Left forelimb (tissue), 1 donor: ENCODE results near the gene INTS3.
"Not testable (repeated sequence)": the region's sequence is repeated elsewhere in the genome, so short reads cannot be mapped to it uniquely, and the experiment has no call there.

Experiments
- DNase-seq: peaks from one replicate; pipeline ENCODE4 v3.0.0-alpha.2; 2018; ENCODE audit warnings: low spot score

Gene INTS3

DNA sequence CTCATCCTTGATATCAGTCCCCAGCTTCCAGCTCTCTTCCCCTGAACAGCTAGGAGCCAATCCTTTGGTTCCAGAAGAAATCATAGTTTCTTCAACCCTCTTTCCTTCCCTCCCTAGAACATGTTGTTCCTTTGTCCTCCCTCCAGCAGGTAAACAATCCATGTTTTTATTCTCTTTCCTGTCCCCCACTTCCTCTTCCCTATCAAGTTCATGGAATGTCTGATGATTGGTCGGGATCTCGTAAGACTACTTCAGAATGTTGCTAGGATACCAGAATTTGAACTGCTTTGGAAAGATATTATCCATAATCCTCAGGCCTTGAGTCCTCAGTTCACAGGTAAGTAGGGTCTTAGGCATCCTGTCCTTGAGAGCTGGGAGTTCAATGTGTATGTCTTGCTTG is 24.2 kb downstream of the INTS3 start:
- no peak for DNase-seq

DNA sequence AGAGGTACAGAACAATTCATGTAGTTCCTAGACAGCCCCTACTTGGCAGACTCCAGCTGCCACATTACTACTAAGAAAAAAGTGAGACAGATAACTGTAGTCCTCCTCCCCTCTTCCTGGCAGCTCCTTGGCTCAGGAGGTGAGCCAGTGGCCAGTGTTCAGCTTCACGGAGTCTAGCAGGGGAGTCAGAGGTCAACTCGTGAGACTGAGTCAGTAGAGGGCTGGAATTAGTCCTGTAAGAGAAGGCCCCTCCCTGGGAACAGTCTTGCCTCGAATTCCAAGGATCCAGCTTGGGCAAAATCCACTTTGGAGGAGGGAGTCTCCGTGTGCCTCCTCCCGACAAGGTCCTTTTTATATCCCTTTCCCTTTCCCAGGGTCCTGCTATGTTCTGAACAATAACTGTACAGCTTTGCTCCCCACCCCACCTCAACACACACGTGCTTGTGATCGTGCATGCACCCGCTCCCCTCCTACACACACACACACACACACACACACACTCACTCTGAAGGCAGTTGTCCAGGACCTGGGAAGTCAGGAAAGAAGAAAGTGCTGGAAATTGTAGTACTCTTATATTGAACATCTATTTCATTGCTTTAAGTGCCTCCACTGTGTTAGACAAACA is 24.8 kb downstream of the INTS3 start:
- DNase-seq = no peak

DNA sequence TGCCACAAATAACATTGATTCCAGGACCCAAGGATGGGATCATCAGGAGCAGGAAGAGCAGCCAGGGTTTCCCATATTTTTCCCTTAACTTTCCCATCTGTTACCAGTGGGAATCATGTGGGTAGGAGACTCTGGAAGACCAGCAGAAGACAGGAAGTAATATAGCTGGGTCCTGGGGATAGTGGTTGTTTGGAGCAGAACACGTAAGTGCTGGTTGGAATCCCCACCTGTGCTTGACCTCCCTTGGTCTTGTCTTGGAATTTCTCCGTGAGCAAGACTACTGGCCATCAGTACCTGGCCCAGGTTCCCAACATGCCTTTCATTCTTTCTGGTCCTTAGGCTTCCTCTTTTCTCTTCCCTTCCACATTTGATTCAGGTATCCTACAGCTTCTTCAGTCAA is 26.4 kb downstream of the INTS3 start:
- DNase-seq = no peak

DNA sequence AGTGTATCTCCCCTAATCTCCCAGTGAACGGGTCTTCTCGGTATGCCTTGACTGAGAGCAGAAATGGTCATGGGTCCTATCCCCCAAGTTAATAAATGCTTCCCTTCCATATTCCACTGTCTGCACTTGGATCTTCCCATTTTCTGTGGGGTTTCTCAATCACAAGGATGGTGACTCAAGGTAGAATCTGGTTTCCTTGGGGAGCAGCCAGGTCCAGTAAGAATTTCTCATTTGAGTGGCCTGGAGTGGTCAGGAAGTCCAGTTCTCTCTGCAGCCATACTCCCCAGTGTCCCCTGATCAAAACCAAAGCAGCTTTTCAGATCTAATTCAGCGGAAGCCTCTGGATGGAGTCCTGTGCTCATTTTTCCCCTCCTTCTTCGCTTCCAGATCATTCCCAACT is 32.6 kb downstream of the INTS3 start:
- DNase-seq = no peak

DNA sequence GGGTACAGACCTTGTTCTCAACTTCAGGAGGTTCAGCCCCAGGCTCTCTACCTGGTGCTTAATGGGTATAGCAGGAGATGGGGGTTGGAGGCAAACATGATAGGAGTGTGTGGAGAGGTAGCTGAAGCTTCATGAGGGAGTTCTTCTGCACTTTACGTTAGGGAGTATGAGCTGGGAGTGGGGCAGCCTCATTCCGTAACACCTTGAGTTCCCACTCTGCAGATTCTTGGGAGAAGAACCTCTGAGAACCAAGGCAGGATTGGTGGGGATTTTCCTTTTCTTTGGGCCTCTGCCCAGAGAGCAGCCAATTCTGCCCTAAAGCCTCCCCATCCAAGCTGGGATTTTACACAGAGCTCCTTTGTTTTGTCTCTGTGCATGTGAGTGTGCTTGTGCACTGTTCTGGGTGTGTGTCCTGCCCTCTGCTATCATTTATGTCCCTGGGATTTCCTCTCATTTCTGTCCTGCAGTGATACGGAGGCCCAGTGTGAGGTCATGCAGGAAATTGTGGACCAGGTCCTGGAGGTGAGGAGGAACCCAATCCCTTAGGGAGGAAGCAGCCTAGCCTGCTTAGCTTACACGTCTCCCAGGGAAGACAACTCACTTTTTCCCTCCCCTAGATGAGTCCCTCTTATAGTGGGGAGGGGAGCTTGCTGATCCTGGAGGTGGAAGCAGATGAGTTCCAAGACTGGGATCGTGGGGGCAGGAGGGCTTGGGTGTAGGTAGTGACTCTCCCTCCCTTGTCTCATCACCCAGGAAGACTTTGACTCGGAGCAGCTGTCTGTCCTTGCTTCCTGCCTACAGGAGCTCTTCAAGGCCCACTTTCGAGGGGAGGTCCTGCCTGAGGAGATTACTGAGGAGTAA is 35.7 kb downstream of the INTS3 start:
- DNase-seq = no peak

DNA sequence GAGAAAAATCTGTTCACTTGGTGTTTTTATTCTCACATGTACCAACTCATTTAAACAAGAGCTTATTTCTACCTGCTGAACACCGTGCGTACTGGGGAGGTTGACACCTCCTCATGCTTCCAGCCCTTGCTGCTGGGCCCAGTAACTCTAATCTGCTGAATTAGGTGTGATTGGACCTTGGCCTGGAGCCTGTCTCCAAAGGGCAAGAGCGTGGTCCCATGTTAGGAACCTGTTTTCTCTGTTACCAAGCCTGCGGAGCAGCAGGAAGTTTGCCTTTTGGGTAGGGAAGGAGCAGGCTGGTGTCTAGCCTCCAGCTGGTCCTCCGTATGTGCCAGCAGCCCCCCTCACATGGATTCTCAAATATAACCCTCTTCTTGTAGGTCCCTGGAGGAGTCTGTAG is 36.5 kb downstream of the INTS3 start:
- DNase-seq = no peak

DNA sequence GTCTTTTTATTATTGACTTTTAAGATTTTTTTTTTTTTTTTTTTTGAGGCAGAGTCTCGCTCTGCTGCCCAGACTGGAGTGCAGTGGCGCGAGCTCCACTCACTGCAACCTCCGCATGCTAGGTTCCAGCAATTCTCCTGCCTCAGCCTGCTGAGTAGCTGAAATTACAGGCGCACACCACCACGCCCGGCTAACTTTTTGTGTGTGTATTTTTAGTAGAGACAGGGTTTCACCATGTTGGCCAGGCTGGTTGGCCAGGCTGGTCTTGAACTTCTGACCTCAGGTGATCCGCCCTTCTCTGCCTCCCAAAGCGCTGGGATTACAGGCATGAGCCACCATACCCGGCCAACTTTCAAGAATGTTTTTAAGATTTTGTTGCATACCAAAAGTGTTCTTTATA is 38.8 kb downstream of the INTS3 start:
- DNase-seq = not testable (repeated sequence)

DNA sequence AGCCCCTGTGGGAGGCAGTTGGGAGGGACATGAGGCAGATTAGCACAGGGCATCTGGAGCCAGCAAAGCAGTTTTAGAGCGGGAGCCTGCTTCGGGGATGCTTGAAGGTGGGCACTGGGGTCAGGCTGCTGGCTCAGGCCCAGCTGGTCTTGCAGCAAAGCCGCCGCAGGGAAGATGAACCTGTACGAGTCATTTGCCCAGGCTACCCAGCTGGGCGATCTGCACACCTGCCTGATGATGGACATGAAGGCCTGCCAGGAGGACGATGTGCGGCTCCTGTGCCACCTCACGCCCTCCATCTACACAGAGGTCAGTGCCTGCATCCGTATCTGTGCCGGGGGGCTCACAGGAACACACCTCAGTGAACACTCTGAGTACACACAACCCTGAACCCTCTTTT is 39.7 kb downstream of the INTS3 start:
- no peak for DNase-seq

DNA sequence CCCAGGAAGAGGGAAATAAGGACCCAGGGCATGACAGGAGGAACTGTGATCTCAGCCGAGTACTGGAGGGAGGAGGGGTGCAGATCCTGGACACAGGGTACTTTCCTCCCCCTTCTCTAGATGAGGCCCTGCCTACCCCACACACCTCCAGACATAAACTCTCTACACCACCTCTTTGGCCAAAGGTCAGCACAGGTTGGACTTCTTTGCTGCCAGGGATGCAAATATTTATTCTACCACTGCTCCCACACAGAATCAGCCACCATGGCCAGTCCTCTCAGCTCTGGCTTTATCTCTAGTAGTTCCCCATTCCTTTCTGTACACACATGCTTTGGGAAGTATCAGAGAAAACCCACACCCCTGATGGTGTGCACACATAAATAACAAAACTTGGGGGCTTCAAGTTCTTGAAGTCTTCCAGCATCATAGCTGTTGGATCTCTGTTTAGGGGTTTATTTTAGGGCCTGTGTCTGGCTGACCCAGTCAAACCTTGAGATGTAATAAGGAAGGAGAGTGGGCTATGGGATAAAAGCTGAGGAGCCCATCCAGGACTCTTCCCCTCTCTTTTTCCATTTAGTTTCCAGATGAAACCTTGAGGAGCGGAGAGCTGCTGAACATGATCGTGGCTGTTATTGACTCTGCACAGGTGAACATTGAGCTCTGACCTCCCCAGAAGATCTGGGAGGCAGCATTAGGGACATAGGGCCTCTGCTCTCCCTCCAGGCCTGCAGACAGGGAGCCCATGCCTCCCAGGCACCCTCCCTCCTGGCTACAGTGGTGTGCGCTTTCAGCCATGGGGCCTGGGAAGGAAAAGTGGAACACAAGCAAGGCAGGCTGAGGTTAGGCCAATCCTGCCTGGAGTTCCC is 40.7 kb downstream of the INTS3 start:
- DNase-seq = no peak

DNA sequence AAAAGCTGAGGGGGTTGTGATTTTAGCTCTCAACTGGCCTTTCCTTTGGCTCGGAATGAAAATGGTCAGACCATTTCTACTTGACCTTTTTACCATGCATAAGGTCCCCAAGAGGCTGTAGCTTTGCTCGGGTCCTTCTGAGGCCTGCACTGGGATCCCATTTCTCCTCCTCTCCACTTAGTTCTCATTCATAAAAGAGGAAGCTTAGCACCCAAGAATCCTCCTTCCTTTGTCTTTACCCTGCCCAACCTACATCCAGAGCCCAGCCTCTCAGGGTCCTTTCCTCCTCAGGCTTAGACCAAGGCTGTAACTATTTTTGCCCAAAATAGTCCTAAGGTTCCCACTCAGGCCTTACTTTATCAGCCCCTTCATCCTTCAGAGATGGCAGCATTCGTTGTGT is 41.4 kb downstream of the INTS3 start:
- no peak for DNase-seq

DNA sequence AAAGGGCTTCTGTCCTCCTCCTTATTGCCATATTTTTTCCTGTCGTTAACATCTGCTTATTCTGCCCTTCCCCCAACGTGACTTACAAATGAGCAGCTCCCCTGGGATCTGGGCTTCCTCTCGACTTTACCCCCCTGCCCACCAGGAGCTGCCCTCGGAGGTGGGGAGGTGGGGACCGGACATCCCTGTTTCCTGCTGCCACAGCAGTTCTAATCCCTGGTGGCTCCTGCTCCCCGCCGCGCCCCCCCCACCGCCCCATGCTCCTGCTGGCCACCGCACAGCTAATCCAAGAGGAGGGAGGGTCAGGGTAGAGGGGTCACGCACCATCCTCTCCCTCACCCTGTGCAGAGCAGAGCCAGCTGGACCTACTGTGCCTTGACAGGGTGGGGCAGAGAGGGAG is 42.9 kb downstream of the INTS3 start:
- no peak for DNase-seq

DNA sequence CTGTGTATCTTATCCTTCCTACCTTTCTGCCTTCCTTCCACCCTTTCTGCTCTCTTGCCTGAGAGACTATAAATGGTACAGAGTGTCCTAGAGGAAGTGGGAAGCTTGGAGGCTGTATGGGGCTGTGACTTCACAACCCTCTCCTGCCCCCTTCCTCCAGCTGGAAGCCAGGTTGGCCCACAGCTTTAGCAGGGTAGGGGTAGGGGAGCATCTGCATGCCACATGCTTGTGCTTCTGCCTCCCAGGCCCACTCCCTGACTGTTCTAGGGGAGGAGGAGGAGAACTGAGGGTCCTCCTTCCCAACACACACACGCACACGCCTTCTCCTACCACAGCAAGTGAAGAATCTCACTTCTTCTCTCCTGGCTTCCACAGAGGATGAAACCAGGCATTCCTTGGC is 43.4 kb downstream of the INTS3 start:
- no peak for DNase-seq

DNA sequence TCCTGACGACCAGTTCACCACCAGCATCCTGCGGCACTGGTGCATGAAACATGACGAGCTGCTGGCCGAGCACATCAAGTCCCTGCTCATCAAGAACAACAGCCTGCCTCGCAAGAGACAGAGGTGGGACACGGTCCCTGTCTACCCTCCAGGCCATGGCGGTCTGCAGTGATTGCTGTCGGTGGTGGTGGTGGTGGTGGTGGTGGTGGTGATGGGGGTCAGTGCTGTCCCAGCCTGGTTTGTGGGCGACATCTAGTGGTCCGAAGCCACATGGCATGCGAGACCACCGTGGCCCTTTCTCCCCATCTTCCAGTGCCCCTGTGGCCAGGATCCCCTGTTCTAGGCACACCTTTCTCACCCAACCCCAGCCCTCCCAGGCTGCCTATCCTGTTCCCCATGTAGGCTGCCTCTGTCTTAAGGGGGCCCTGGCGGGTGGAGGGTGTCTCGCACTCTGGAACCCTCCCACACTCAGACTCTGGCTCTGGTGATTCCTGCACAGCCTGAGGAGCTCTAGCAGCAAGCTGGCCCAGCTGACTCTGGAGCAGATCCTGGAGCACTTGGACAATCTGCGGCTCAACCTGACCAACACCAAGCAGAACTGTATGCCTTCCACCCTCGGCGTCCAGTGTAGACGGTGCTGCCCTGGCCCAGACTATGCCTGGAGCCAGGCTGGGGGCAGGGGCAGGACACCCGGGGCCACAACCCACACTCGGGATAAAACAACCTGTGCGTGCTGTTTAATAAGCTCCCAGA is 44.2 kb downstream of the INTS3 start:
- DNase-seq = no peak

DNA sequence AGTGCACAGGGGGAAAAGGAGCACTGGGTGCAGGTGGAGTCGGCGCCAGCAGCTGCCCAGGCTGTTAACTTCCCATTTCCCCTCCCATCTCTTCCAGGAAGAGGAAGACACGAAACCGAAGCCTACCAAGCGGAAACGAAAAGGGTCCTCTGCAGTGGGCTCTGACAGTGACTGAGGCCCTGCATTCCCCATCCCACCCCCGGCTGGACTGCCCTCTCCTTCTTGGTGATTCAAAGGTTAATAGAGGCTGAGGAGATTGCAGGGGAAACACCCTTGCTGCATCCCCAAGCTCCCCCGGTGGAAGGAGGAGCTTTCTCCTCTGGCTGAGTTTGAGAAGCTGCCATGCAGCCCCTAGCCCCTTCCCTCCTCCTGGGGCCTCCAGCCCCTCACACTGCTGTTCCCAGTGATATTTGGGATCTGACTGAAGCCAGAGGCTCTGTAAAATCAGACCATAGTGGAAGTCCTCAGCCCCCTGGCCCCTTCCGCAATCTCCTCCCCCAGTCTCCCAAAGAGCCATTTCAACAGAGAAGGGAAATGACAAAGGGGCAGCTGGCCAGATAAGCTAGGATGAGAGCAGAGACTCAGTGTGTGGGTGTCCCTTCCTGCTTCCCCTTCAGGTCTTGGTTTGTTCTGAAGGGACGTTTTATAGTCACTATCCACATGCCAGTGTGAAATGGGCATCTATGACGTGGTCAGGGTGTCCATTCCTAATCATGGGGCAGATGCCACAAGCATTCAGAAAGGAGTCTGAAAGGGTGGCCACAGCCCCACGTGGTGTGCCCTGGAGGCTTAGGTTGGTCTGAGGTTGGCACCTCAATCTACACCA is 45.5 kb downstream of the INTS3 start:
- DNase-seq = no peak

DNA sequence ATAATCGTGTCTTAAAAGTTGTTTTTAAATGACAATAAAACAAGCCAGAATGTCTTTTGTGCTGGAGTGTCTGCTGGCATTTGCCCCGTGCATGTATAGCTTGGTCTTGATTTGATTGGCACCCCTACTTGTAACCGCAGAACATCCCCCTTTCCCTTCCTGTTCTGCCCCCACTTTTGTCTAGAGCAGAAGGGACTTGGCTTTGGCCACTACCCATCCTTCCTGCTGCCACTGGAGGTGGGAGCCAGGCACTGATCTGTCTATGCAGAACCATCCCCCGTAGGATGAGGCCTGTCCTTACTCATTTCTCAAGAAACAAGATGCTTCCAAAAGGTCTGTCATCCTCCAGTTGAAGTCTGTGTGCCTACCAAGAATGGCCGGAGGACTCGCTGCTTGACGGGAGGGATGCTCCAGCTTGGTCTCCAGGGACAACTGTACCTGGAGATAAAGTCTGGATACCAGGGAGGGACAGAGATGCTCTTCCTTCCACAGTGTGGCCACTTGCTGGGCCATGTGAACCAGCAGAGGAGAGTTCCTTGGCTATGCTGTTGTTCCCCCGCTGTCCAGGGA is 46.3 kb downstream of the INTS3 start:
- no peak for DNase-seq

DNA sequence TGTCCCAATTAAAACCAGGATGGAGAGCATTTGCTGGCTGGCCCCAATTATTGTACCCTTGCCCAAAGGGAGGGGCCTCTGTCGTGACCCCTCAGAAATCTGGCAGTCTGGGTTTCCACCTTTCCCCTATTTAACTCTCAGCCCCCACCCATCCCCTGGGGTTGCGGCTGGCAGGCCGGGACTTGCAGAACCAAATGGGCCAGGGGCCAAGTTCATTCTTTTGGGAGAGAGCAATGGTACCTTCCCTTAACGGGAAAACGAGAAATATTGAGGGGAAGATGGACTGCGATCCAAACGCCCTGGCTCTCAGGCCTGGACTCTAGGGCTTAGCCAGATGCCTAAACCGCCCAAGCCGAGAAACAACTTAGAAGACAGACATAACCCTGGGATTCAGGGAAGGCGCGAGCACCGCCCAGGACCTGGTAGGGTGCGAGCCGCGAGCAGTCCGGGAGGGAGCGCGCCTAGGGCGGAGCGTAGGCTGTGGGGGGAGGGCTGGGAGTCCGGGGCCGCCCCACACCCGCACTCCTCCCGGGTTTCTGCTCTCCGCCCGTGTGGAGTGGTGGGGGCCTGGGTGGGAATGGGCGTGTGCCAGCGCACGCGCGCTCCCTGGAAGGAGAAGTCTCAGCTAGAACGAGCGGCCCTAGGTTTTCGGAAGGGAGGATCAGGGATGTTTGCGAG is 47.1 kb downstream of the INTS3 start, which contains the start of gene SLC27A3:
TSS of gene SLC27A3 (plus strand) at position 628 of the 678 bp plus-strand sequence. CDS start 91 bp downstream, outside the sequence.
- peak; percentile 90 for DNase-seq

DNA sequence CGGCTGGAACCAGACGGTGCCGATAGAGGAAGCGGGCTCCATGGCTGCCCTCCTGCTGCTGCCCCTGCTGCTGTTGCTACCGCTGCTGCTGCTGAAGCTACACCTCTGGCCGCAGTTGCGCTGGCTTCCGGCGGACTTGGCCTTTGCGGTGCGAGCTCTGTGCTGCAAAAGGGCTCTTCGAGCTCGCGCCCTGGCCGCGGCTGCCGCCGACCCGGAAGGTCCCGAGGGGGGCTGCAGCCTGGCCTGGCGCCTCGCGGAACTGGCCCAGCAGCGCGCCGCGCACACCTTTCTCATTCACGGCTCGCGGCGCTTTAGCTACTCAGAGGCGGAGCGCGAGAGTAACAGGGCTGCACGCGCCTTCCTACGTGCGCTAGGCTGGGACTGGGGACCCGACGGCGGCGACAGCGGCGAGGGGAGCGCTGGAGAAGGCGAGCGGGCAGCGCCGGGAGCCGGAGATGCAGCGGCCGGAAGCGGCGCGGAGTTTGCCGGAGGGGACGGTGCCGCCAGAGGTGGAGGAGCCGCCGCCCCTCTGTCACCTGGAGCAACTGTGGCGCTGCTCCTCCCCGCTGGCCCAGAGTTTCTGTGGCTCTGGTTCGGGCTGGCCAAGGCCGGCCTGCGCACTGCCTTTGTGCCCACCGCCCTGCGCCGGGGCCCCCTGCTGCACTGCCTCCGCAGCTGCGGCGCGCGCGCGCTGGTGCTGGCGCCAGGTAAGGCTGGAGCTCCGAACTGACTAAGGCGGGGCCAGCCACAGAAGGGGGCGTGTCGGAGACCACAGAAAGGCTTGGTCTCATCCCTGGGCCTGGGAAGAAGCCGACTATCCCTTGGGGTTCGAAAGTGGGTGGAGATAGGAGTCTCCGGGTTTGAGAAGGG is 47.8 kb downstream of the INTS3 start:
- peak; percentile 78 for DNase-seq

DNA sequence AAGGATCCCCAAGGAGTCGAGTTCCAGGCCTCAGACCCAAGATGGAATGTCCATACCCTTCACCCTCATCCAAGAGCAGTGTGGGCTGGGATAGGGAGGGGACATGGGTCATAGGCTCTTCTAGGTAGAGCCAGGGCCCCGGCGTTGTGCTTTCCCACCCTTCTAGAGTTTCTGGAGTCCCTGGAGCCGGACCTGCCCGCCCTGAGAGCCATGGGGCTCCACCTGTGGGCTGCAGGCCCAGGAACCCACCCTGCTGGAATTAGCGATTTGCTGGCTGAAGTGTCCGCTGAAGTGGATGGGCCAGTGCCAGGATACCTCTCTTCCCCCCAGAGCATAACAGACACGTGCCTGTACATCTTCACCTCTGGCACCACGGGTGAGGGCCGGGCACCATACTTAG is 48.5 kb downstream of the INTS3 start:
- no peak for DNase-seq

DNA sequence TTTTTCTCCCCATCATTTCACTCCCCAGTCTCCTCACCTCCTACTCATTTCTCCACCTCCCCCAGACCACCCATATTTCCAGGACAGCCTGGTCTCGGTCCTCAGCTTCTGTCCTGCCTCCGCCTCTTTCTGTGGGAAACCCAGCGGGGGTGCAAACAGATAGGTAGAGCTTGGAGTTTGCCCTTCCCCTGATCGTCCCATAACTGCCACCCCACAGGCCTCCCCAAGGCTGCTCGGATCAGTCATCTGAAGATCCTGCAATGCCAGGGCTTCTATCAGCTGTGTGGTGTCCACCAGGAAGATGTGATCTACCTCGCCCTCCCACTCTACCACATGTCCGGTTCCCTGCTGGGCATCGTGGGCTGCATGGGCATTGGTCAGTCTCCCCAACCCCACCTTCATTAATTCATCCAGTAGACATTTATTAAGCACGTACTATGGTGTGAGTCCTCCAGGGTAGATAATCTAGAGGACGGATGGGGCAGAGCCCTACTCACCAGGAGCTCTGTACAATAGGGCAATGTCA is 49.1 kb downstream of the INTS3 start:
- DNase-seq = no peak
